Astrocyte (in vitro differentiated cells and primary cell): Measurements from ENCODE around the gene DCT. TPM values are rescaled to one million over a fixed set of nuclear protein-coding genes. Genes with fewer than 3 reads are reported as not detected.

Source experiments
- DNase-seq: peaks from one replicate; pipeline ENCODE4 v3.0.0-alpha.2; 2010; ENCODE audit warnings: low read depth
- FAIRE-seq: peaks from 2 replicates; lab custom pipeline; 2011; peaks lifted over from hg19 to GRCh38; lab: Jason Lieb, UNC
- H2AFZ ChIP-seq: 2 replicates; pipeline ENCODE4 v1.6.0; 2012; ENCODE audit warnings: low read depth, low read length, inconsistent platforms
- H3K27ac ChIP-seq: 2 replicates; pipeline ENCODE4 v1.5.1; 2011; ENCODE audit warnings: low read depth, low read length, inconsistent platforms
- H3K27me3 ChIP-seq: 2 replicates; pipeline ENCODE4 v1.6.0; 2011; ENCODE audit warnings: low read length, inconsistent platforms; ENCODE audit not compliant: insufficient read depth
- H3K36me3 ChIP-seq: 2 replicates; pipeline ENCODE4 v1.5.1; 2011; ENCODE audit warnings: low read length, inconsistent platforms; ENCODE audit not compliant: insufficient read depth
- H3K4me1 ChIP-seq: 2 replicates; pipeline ENCODE4 v1.5.1; 2011; ENCODE audit warnings: low read length, inconsistent platforms; ENCODE audit not compliant: insufficient read depth
- H3K4me2 ChIP-seq: 2 replicates; pipeline ENCODE4 v1.6.0; 2012; ENCODE audit warnings: low read length, inconsistent platforms
- H3K4me3 ChIP-seq: 2 replicates; pipeline ENCODE4 v1.5.1; 2011; ENCODE audit warnings: low read depth, mild to moderate bottlenecking, low read length, inconsistent platforms; ENCODE audit not compliant: insufficient read depth
- H3K79me2 ChIP-seq: 2 replicates; pipeline ENCODE4 v1.6.0; 2012; ENCODE audit warnings: mild to moderate bottlenecking, low read length, inconsistent platforms; ENCODE audit not compliant: insufficient read depth
- H3K9ac ChIP-seq: 2 replicates; pipeline ENCODE4 v1.6.0; 2012; ENCODE audit warnings: mild to moderate bottlenecking, low read length, inconsistent platforms
- H3K9me3 ChIP-seq: 2 replicates; pipeline ENCODE4 v1.5.1; 2012; ENCODE audit warnings: low read depth, mild to moderate bottlenecking, low read length, inconsistent platforms; ENCODE audit not compliant: insufficient read depth
- H4K20me1 ChIP-seq: 2 replicates; pipeline ENCODE4 v1.6.0; 2012; ENCODE audit warnings: low read length, inconsistent platforms; ENCODE audit not compliant: insufficient read depth
- H3K27ac Mint-ChIP-seq: one replicate; pipeline ENCODE4 v1.8.0; 2021; ENCODE audit warnings: mild to moderate bottlenecking, mixed read lengths; ENCODE audit not compliant: unreplicated experiment
- H3K27me3 Mint-ChIP-seq: one replicate; pipeline ENCODE4 v1.8.0; 2021; ENCODE audit warnings: low read depth, mixed read lengths; ENCODE audit not compliant: unreplicated experiment
- H3K36me3 Mint-ChIP-seq: one replicate; pipeline ENCODE4 v1.8.0; 2021; ENCODE audit warnings: low read depth, mixed read lengths; ENCODE audit not compliant: unreplicated experiment
- H3K4me1 Mint-ChIP-seq: one replicate; pipeline ENCODE4 v1.8.0; 2021; ENCODE audit warnings: low read depth, mixed read lengths; ENCODE audit not compliant: unreplicated experiment
- H3K4me3 Mint-ChIP-seq: one replicate; pipeline ENCODE4 v1.8.0; 2021; ENCODE audit warnings: mild to moderate bottlenecking, moderate library complexity, mixed read lengths; ENCODE audit not compliant: unreplicated experiment
- H3K9me3 Mint-ChIP-seq: one replicate; pipeline ENCODE4 v1.8.0; 2021; ENCODE audit warnings: mild to moderate bottlenecking, mixed read lengths; ENCODE audit not compliant: unreplicated experiment
- EZH2 ChIP-seq: IDR thresholded peaks from 2 replicates; pipeline ENCODE4 v1.6.1; 2012; ENCODE audit warnings: mild to moderate bottlenecking, low read length, inconsistent platforms; ENCODE audit not compliant: insufficient read depth
- total RNA-seq: library from RNA; stranded (reverse); gene quantifications from 2 replicates; pipeline ENCODE4 v1.2.1, GENCODE V29; 2021
- TF ChIP-seq, protein P1 (sequence below): IDR thresholded peaks from 2 replicates; pipeline ENCODE4 v1.5.1; 2011; ENCODE audit warnings: low read depth, mild to moderate bottlenecking, inconsistent platforms, low read length, moderate library complexity; ENCODE audit not compliant: insufficient read depth

The DCT gene
- total RNA-seq, 1 donor from 2014 or later: 0.05 TPM

DNA sequence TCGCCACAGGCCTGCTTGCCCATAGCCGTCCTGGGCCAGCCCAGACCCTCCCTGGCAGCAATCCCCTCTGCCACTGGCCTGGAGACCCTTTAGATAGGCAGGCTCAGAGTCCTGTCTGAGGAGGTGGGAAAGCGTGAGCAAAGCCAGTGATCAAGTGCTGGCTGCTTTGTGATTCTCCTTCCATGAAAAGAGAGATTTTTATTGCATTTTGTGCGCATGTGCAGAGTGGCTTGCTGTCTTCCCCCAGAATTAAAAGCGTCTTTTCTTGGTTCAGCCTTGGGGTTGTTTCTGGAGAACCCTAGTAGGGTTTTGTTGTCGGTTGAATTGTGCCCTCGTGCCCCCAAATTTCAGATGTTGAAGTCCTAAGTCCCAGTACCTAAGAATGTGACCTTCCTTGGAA, 44.9 kb upstream of the DCT start:
- no peak for DNase-seq
- no peaks in the 10 kb centered on the region for H3K4me1 Mint-ChIP-seq
- Histone ChIP-seq H3K27me3 (peaks cover 3% of the 10 kb centered on the region), H3K9me3 (no peaks in the 10 kb centered on the region), H3K4me3 (no peak overlapping the region), H3K9ac (no peak overlapping the region), H2AFZ (no peak overlapping the region), H3K79me2 (no peaks in the 10 kb centered on the region), H3K27ac (no peak overlapping the region), H3K4me1 (no peaks in the 10 kb centered on the region), H4K20me1 (no peaks in the 10 kb centered on the region), H3K36me3 (no peaks in the 10 kb centered on the region), H3K4me2 (no peak overlapping the region)
- TF ChIP-seq, protein P1, sequence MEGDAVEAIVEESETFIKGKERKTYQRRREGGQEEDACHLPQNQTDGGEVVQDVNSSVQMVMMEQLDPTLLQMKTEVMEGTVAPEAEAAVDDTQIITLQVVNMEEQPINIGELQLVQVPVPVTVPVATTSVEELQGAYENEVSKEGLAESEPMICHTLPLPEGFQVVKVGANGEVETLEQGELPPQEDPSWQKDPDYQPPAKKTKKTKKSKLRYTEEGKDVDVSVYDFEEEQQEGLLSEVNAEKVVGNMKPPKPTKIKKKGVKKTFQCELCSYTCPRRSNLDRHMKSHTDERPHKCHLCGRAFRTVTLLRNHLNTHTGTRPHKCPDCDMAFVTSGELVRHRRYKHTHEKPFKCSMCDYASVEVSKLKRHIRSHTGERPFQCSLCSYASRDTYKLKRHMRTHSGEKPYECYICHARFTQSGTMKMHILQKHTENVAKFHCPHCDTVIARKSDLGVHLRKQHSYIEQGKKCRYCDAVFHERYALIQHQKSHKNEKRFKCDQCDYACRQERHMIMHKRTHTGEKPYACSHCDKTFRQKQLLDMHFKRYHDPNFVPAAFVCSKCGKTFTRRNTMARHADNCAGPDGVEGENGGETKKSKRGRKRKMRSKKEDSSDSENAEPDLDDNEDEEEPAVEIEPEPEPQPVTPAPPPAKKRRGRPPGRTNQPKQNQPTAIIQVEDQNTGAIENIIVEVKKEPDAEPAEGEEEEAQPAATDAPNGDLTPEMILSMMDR: no peak
- TF ChIP-seq EZH2: no peak
- H3K27me3 Mint-ChIP-seq: no peaks in the 10 kb centered on the region
- H3K36me3 Mint-ChIP-seq: no peaks in the 10 kb centered on the region
- H3K4me3 Mint-ChIP-seq: no peak overlapping the region
- H3K9me3 Mint-ChIP-seq: peaks cover 5% of the 10 kb centered on the region
- FAIRE-seq: no peak
- H3K27ac Mint-ChIP-seq: no peak overlapping the region

GRCh38 chr13:94520001-94520400, 40.5 kb upstream of the DCT start:
- H4K20me1 ChIP-seq: no peaks in the 10 kb centered on the region
- no peaks in the 10 kb centered on the region for H3K79me2 ChIP-seq
- no peaks in the 10 kb centered on the region for H3K4me1 ChIP-seq
- TF ChIP-seq EZH2: no peak
- TF ChIP-seq, protein P1: no peak
- H2AFZ ChIP-seq: no peak overlapping the region
- H3K4me2 ChIP-seq: no peak overlapping the region
- H3K4me3 ChIP-seq: no peak overlapping the region
- no peaks in the 10 kb centered on the region for H3K9me3 ChIP-seq
- no peak overlapping the region for H3K27ac ChIP-seq
- DNase-seq (no peak), FAIRE-seq (no peak)
- Mint-ChIP-seq H3K4me3 (no peak overlapping the region), H3K36me3 (no peaks in the 10 kb centered on the region), H3K4me1 (no peaks in the 10 kb centered on the region), H3K27ac (no peak overlapping the region), H3K27me3 (peaks cover 2% of the 10 kb centered on the region), H3K9me3 (peaks cover 3% of the 10 kb centered on the region)
- no peak overlapping the region for H3K9ac ChIP-seq
- H3K27me3 ChIP-seq: peaks cover 7% of the 10 kb centered on the region
- no peaks in the 10 kb centered on the region for H3K36me3 ChIP-seq

- no peak overlapping the region for H2AFZ ChIP-seq
- DNase-seq (no peak), FAIRE-seq (no peak)
- no peaks in the 10 kb centered on the region for H3K4me1 Mint-ChIP-seq
- no peaks in the 10 kb centered on the region for H3K79me2 ChIP-seq
- peaks cover 7% of the 10 kb centered on the region for H3K27me3 ChIP-seq
- no peak overlapping the region for H3K9ac ChIP-seq
- H3K4me3 Mint-ChIP-seq: no peak overlapping the region
- no peak overlapping the region for H3K4me2 ChIP-seq
- no peaks in the 10 kb centered on the region for H3K9me3 ChIP-seq
- H3K9me3 Mint-ChIP-seq: peaks cover 3% of the 10 kb centered on the region
- no peak overlapping the region for H3K27ac Mint-ChIP-seq
- H3K36me3 Mint-ChIP-seq: no peaks in the 10 kb centered on the region
- H3K36me3 ChIP-seq: no peaks in the 10 kb centered on the region
- no peak for TF ChIP-seq EZH2
- TF ChIP-seq, protein P1: no peak
- H3K4me1 ChIP-seq: no peaks in the 10 kb centered on the region
- H3K27ac ChIP-seq: no peak overlapping the region
- H3K4me3 ChIP-seq: no peak overlapping the region
- H4K20me1 ChIP-seq: no peaks in the 10 kb centered on the region
- H3K27me3 Mint-ChIP-seq: peaks cover 4% of the 10 kb centered on the region
Observed at GRCh38 chr13:94516456-94516855, 37.0 kb upstream of the DCT start.
